Esophagus (tissue), 2 donors: ENCODE data around the gene DLL4. TPM values are rescaled to one million over a fixed set of nuclear protein-coding genes. Genes with fewer than 3 reads are reported as not detected.

Source experiments
- H3K27ac ChIP-seq, 2 donors: one replicate each; pipeline ENCODE4 v1.5.1; 2013; ENCODE audit warnings: low read depth in 2 of 2, mild to moderate bottlenecking in 2 of 2, inconsistent platforms in 1 of 2, low read length in 1 of 2, moderate library complexity in 1 of 2
- H3K27me3 ChIP-seq, 2 donors: one replicate each; pipeline ENCODE4 v1.6.1; 2013; ENCODE audit warnings: low read length in 2 of 2, control low read depth in 1 of 2, mild to moderate bottlenecking in 1 of 2; ENCODE audit not compliant: insufficient read depth in 2 of 2, control insufficient read depth in 1 of 2
- H3K36me3 ChIP-seq, 2 donors: one replicate each; pipeline ENCODE4 v1.6.1; 2013; ENCODE audit warnings: low read length in 1 of 2; ENCODE audit not compliant: control insufficient read depth in 2 of 2, insufficient read depth in 2 of 2
- H3K4me1 ChIP-seq, 2 donors: one replicate each; pipeline ENCODE4 v1.6.1; 2013; ENCODE audit warnings: low read length in 1 of 2; ENCODE audit not compliant: control insufficient read depth in 2 of 2, insufficient read depth in 2 of 2
- H3K4me3 ChIP-seq, 2 donors: one replicate each; pipeline ENCODE4 v1.5.1; 2013; ENCODE audit warnings: low read length in 2 of 2, mild to moderate bottlenecking in 2 of 2, low read depth in 1 of 2, moderate library complexity in 1 of 2
- H3K9me3 ChIP-seq, 2 donors: one replicate each; pipeline ENCODE4 v1.6.1; 2013; ENCODE audit warnings: mild to moderate bottlenecking in 2 of 2, low read depth in 1 of 2, low read length in 1 of 2, moderate library complexity in 1 of 2; ENCODE audit not compliant: control insufficient read depth in 2 of 2, insufficient read depth in 1 of 2
- WGBS, 2 donors: extraction: QIAGEN DNeasy Blood & Tissue Kit; methylation state at CpG; one replicate each; pipeline ENCODE4 v1.1.7; 2013; 5-methylcytosine and 5-hydroxymethylcytosine counted together
- polyA plus RNA-seq, 2 donors: library from polyadenylated mRNA; stranded (reverse); fragments of 200-250 nt; gene quantifications; one replicate each; pipeline ENCODE4 v1.2.3, GENCODE V29; 2013
- donor health status: healthy with polysubstance abuse.
- donor health status: Bipolar disorder and iron deficiency.

Gene DLL4
- polyA plus RNA-seq, 2 donors = 1.8 to 1.9 TPM

GRCh38 chr15:40978562-40978961, 49.4 kb downstream of the DLL4 start:
- 96 to 99% methylated on average over 4 of the region's 4 CpGs for WGBS, 2 donors
- Histone ChIP-seq H3K27ac (no peak overlapping the region), H3K4me1 (no peaks in the 10 kb centered on the region), H3K27me3 (no peaks in the 10 kb centered on the region), H3K9me3 (no peaks in the 10 kb centered on the region), H3K36me3 (peaks cover 17 to 44% of the 10 kb centered on the region in 2 donors), H3K4me3 (no peak overlapping the region)

GRCh38 chr15:40981186-40981585, 52.0 kb downstream of the DLL4 start:
- H3K27me3 ChIP-seq = no peaks in the 10 kb centered on the region
- H3K9me3 ChIP-seq = no peaks in the 10 kb centered on the region
- no peak overlapping the region for H3K4me3 ChIP-seq
- H3K36me3 ChIP-seq = peaks cover 21 to 54% of the 10 kb centered on the region in 2 donors
- no peaks in the 10 kb centered on the region for H3K4me1 ChIP-seq
- H3K27ac ChIP-seq = no peak overlapping the region
- WGBS, 2 donors = 70 to 73% methylated on average over 3 of the region's 3 CpGs

DNA sequence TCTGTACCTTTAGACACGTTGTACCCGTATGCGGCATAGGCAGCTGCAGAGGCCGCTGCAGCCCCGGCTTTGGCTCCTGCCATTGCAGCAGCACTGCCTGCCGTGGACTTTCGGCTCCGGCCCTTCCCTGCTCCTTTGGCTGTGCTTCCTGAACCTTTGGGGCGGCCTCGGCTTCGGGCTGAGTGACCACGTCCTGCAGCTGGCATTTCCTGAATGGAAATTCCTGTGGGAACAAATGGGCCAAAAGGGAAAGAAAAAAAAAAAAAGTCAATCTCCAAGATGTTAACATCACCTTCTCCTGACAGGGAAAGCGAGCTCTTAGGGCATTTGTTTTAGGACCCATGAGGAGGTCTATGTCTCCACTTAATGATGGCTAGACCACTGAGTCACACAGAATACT, 53.7 kb downstream of the DLL4 start:
- Histone ChIP-seq H3K27ac (no peak overlapping the region), H3K4me3 (no peak overlapping the region), H3K4me1 (no peaks in the 10 kb centered on the region), H3K27me3 (no peaks in the 10 kb centered on the region), H3K36me3 (peaks cover 21 to 51% of the 10 kb centered on the region in 2 donors), H3K9me3 (no peaks in the 10 kb centered on the region)
- 83 to 86% methylated on average over 13 of the region's 13 CpGs for WGBS, 2 donors

- Histone ChIP-seq H3K4me1 (no peaks in the 10 kb centered on the region), H3K27me3 (no peaks in the 10 kb centered on the region), H3K36me3 (peaks cover 20 to 44% of the 10 kb centered on the region in 2 donors), H3K27ac (no peak overlapping the region), H3K4me3 (no peak overlapping the region), H3K9me3 (no peaks in the 10 kb centered on the region)
- 96 to 97% methylated on average over 5 of the region's 5 CpGs for WGBS, 2 donors
Observed at GRCh38 chr15:40984406-40984805, 55.3 kb downstream of the DLL4 start.

DNA sequence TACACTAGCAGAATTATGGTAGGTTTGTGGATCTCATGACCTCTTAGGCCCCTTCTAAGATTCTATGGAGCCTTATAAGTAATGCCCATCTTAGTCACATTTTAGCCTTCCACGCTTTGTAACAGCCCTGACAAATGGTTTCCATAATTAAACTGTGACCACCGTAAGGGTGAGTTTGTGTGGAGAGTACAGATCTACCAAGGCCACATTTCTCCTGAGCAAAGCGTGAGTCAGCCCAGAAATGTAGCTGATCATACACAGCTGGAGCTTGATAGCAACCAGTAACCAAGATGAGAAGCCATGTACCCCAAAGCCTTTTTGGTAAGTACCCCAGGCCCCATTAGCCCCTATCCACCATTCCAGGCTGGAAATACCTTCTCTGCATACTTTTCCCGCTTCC, 55.8 kb downstream of the DLL4 start:
- H3K9me3 ChIP-seq = no peaks in the 10 kb centered on the region
- 92 to 96% methylated on average over 4 of the region's 4 CpGs for WGBS, 2 donors

DNA sequence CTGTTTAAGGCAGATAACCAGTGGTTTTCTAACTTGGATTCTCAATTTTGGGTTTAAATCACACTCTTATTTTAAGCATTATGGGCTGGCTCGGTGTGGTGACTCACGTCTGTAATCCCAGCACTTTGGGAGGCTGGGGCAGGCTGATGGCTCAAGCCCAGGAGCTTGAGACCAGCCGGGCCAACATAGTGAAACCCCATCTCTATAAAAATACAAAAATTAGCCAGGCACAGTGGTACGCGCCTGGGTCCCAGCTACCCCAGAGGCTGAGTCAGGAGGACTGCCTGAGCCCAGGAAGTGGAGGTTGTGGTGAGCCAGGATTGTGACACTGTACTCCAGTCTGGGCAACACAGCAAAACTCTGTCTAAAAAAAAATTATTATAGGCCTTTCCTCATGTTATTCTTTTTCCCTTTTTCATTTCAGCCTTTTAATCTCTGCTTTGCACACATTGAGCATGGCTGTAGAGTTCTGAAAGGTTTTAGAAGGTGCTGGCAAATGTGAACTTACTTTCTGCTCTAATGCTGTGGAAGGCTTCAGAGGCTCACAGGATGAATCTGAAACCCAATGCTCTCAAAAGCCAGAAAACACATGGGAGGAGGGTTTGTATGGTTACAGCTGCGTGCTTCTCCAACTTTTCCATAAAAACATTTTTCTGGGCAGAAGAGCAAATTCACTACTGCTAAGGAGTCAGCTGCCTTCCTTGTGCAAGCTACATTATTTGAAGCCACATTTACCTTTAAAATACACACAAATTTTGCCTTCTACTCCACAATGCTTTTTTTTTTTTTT, 56.6 kb downstream of the DLL4 start:
- Histone ChIP-seq H3K27me3 (no peaks in the 10 kb centered on the region), H3K9me3 (no peaks in the 10 kb centered on the region), H3K4me1 (no peaks in the 10 kb centered on the region), H3K4me3 (no peak overlapping the region), H3K27ac (no peak overlapping the region), H3K36me3 (peaks cover 13 to 38% of the 10 kb centered on the region in 2 donors)
- 89 to 90% methylated on average over 6 of the region's 6 CpGs for WGBS, 2 donors

More for the DNA sequence above, 55.8 kb downstream of the DLL4 start:
- Histone ChIP-seq H3K27me3 (no peaks in the 10 kb centered on the region), H3K27ac (no peak overlapping the region), H3K36me3 (peaks cover 15 to 38% of the 10 kb centered on the region in 2 donors), H3K4me3 (no peak overlapping the region), H3K4me1 (no peaks in the 10 kb centered on the region)

GRCh38 chr15:40986820-40987219, 57.7 kb downstream of the DLL4 start:
- no peaks in the 10 kb centered on the region for H3K4me1 ChIP-seq
- H3K27me3 ChIP-seq = no peaks in the 10 kb centered on the region
- 89 to 92% methylated on average over 7 of the region's 7 CpGs for WGBS, 2 donors
- no peak overlapping the region for H3K27ac ChIP-seq
- H3K36me3 ChIP-seq = peaks cover 9 to 34% of the 10 kb centered on the region in 2 donors
- H3K9me3 ChIP-seq = no peaks in the 10 kb centered on the region
- no peak overlapping the region for H3K4me3 ChIP-seq

DNA sequence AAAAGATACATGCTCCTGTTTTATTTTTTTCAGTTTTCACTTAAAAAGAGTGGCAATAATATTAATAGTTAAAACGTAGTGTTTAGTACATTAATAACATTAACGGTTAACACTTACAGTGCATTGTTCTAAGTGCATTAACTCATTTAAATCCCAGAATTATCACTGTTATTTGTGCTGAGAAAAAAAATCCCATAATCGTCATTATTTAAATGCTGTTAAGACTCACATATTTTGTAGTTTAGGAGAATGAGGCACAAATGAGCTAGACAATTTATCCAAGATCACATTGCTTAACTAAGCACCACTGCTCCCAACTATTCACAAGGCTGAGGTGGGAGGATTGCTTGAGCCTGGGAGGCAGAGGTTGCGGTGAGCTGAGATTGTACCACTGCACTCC, 59.0 kb downstream of the DLL4 start:
- no peak overlapping the region for H3K4me3 ChIP-seq
- WGBS, 2 donors = 93 to 97% methylated on average over 4 of the region's 4 CpGs
- H3K9me3 ChIP-seq = no peaks in the 10 kb centered on the region
- H3K4me1 ChIP-seq = no peaks in the 10 kb centered on the region
- H3K27ac ChIP-seq = no peak overlapping the region
- peaks cover 7 to 26% of the 10 kb centered on the region in 2 donors for H3K36me3 ChIP-seq
- no peaks in the 10 kb centered on the region for H3K27me3 ChIP-seq
